ENCODE measurements around the gene FURIN.
A peak's percentile ranks its signal among the peaks of the same experiment; 100 is the strongest.

The FURIN gene

DNA sequence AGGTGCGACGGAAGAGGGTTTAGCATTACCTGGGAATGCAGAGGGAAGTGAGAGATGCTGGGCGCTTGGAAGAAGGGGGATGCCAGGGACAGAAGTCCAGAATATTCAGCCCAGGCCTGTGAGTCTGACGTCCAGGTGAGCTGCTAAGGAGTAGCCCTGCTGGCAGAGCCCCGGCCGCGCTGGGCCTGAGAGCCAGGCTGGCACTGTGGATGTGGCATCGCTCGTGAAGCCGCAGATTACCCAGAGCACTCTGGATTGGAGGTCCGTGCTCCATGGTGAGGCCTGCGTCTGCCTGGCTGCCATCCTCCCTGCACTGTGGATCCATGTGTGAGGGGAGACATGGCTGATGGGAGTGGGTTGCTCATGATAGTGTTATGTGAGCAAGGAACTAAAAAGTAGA lies 49.2 kb downstream of the FURIN start:
- H3K27me3 ChIP-seq (ENCODE audit: control insufficient read depth in 3 of 3, insufficient read depth in 3 of 3, low read depth in 1 of 3, low read length in 3 of 3): no peaks in the 10 kb centered on the region
- H3K9me3 ChIP-seq (replicated peaks in 1 of 2; ENCODE audit: control insufficient read depth in 2 of 2, insufficient read depth in 1 of 2, low read depth in 1 of 2, low read length in 2 of 2): no peaks in the 10 kb centered on the region
- H3K14ac ChIP-seq (ENCODE audit: low read length): no peak overlapping the region
- peaks cover 55 to 89% of the 10 kb centered on the region in 2 donors for H3K36me3 ChIP-seq (replicated peaks in 1 of 2; ENCODE audit: control insufficient read depth in 2 of 2, insufficient read depth in 2 of 2, low read length in 2 of 2)
- no peak overlapping the region for H3K27ac ChIP-seq (replicated peaks; ENCODE audit: low read length)
- H4K8ac ChIP-seq (ENCODE audit: low read depth, low read length): no peak overlapping the region
- no peaks in the 10 kb centered on the region for H3K4me1 ChIP-seq (ENCODE audit: control insufficient read depth in 2 of 2, insufficient read depth in 1 of 2, low read depth in 1 of 2, low read length in 2 of 2)
- no peak overlapping the region for H2BK15ac ChIP-seq (ENCODE audit: low read length)
- H3K4ac ChIP-seq (ENCODE audit: low read length): no peak overlapping the region
- H3K4me2 ChIP-seq (ENCODE audit: insufficient read depth, low read length, poor library complexity, severe bottlenecking): no peak overlapping the region
- WGBS, 2 donors (ENCODE audit: extremely low coverage in 2 of 2, insufficient read length in 2 of 2, insufficient replicate concordance in 1 of 2): no CpG with 5 or more reads among the region's 12 CpGs
- no peak for DNase-seq (ENCODE audit: low spot score)
- H2BK120ac ChIP-seq (ENCODE audit: low read depth, low read length): no peak overlapping the region
- no peak overlapping the region for H2BK5ac ChIP-seq (ENCODE audit: low read length)
- H2AFZ ChIP-seq (ENCODE audit: low read length): no peak overlapping the region
- H4K91ac ChIP-seq (ENCODE audit: low read depth, low read length, poor library complexity): no peak overlapping the region
- H3K18ac ChIP-seq (ENCODE audit: low read length): no peak overlapping the region
- H2BK12ac ChIP-seq (ENCODE audit: low read length): no peak overlapping the region
- H2AK5ac ChIP-seq (ENCODE audit: low read depth, low read length): no peak overlapping the region
- H3K4me3 ChIP-seq (ENCODE audit: low read length in 2 of 2): no peak overlapping the region
- H3K79me1 ChIP-seq (ENCODE audit: low read depth, low read length): no peaks in the 10 kb centered on the region
- H3K9ac ChIP-seq (ENCODE audit: low read depth, low read length, poor library complexity): no peak overlapping the region
- no peak overlapping the region for H3K23ac ChIP-seq (ENCODE audit: low read depth, low read length, poor library complexity)

DNA sequence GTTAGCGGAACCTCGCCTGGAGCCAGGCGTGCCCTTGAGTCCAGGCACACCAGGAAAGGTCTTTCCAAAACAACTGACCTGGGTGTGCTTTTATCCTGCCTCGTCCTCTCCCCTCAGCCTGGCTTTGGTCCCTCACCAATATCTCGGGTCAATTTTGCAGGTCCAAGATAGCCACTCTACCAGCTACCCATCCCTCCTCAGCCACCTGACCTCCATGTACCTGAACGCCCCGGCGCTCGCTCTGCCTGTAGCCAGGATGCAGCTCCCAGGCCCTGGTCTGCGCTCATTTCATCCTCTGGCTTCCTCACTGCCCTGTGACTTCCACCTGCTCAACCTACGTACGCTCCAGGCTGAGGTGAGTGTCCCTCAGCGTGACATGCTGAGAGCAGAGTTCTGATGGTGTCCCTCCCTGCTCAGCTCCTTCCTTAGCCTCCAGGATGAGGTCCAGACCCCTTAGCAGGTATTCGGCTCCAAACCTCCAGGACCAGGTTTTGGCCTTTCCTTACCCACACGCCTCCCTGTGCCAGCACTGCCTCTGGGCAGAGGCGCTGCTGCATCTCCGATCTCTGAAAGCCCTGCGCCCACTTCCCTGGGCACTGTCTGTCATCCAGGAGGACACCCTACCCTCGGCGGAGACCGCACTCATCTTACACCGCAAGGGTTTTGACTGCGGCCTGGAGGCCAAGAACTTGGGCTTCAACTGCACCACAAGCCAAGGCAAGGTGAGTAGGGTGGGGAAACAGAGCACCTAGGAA lies 49.8 kb downstream of the FURIN start:
- H3K4ac ChIP-seq (ENCODE audit: low read length): no peak overlapping the region
- H4K91ac ChIP-seq (ENCODE audit: low read depth, low read length, poor library complexity): no peak overlapping the region
- no peaks in the 10 kb centered on the region for H3K9me3 ChIP-seq (replicated peaks in 1 of 2; ENCODE audit: control insufficient read depth in 2 of 2, insufficient read depth in 1 of 2, low read depth in 1 of 2, low read length in 2 of 2)
- peak overlapping the region; percentile 34 for H3K23ac ChIP-seq (ENCODE audit: low read depth, low read length, poor library complexity)
- no peaks in the 10 kb centered on the region for H3K79me1 ChIP-seq (ENCODE audit: low read depth, low read length)
- no CpG with 5 or more reads among the region's 23 CpGs for WGBS, 2 donors (ENCODE audit: extremely low coverage in 2 of 2, insufficient read length in 2 of 2, insufficient replicate concordance in 1 of 2)
- H2BK120ac ChIP-seq (ENCODE audit: low read depth, low read length): no peak overlapping the region
- H4K8ac ChIP-seq (ENCODE audit: low read depth, low read length): no peak overlapping the region
- DNase-seq (ENCODE audit: low spot score): no peak
- no peak overlapping the region for H2BK5ac ChIP-seq (ENCODE audit: low read length)
- no peaks in the 10 kb centered on the region for H3K27me3 ChIP-seq (ENCODE audit: control insufficient read depth in 3 of 3, insufficient read depth in 3 of 3, low read depth in 1 of 3, low read length in 3 of 3)
- H3K9ac ChIP-seq (ENCODE audit: low read depth, low read length, poor library complexity): peak overlapping the region; percentile 36
- H3K18ac ChIP-seq (ENCODE audit: low read length): no peak overlapping the region
- no peak overlapping the region for H3K4me2 ChIP-seq (ENCODE audit: insufficient read depth, low read length, poor library complexity, severe bottlenecking)
- no peaks in the 10 kb centered on the region for H3K4me1 ChIP-seq (ENCODE audit: control insufficient read depth in 2 of 2, insufficient read depth in 1 of 2, low read depth in 1 of 2, low read length in 2 of 2)
- H3K14ac ChIP-seq (ENCODE audit: low read length): peak overlapping the region; percentile 76
- no peak overlapping the region for H3K27ac ChIP-seq (replicated peaks; ENCODE audit: low read length)
- H2AK5ac ChIP-seq (ENCODE audit: low read depth, low read length): no peak overlapping the region
- no peak overlapping the region for H2AFZ ChIP-seq (ENCODE audit: low read length)
- H3K4me3 ChIP-seq (ENCODE audit: low read length in 2 of 2): no peak overlapping the region
- no peak overlapping the region for H2BK15ac ChIP-seq (ENCODE audit: low read length)
- H2BK12ac ChIP-seq (ENCODE audit: low read length): no peak overlapping the region
- peaks cover 48 to 83% of the 10 kb centered on the region in 2 donors for H3K36me3 ChIP-seq (replicated peaks in 1 of 2; ENCODE audit: control insufficient read depth in 2 of 2, insufficient read depth in 2 of 2, low read length in 2 of 2)

DNA sequence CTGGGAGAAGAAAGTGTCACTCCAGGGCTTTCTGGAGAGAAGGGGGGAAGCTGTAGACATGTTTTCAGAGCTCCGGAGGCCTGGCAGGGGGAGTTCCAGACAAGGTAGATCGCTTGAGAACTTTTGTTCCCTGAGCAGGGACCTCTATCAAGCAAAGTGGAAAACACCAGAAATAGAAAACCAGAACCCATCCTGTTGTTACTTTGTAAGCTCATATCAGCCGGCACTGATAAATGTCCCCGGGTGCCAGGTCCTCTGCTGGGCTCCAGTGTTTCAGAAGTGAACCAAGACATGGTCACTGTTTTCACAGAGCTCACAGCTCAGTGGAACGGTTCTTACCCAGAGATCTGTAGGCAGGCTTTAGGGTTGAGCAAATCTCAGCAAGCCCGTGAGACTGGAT lies 50.4 kb downstream of the FURIN start:
- peaks cover 42 to 76% of the 10 kb centered on the region in 2 donors for H3K36me3 ChIP-seq (replicated peaks in 1 of 2; ENCODE audit: control insufficient read depth in 2 of 2, insufficient read depth in 2 of 2, low read length in 2 of 2)
- H3K27me3 ChIP-seq (ENCODE audit: control insufficient read depth in 3 of 3, insufficient read depth in 3 of 3, low read depth in 1 of 3, low read length in 3 of 3): no peaks in the 10 kb centered on the region
- H2BK120ac ChIP-seq (ENCODE audit: low read depth, low read length): no peak overlapping the region
- H2AFZ ChIP-seq (ENCODE audit: low read length): no peak overlapping the region
- H3K4me1 ChIP-seq (ENCODE audit: control insufficient read depth in 2 of 2, insufficient read depth in 1 of 2, low read depth in 1 of 2, low read length in 2 of 2): no peaks in the 10 kb centered on the region
- no peak overlapping the region for H3K4me2 ChIP-seq (ENCODE audit: insufficient read depth, low read length, poor library complexity, severe bottlenecking)
- H2BK5ac ChIP-seq (ENCODE audit: low read length): no peak overlapping the region
- no peak overlapping the region for H3K27ac ChIP-seq (replicated peaks; ENCODE audit: low read length)
- H4K91ac ChIP-seq (ENCODE audit: low read depth, low read length, poor library complexity): no peak overlapping the region
- WGBS, 2 donors (ENCODE audit: extremely low coverage in 2 of 2, insufficient read length in 2 of 2, insufficient replicate concordance in 1 of 2): no CpG with 5 or more reads among the region's 6 CpGs
- H2BK15ac ChIP-seq (ENCODE audit: low read length): no peak overlapping the region
- no peak overlapping the region for H3K4ac ChIP-seq (ENCODE audit: low read length)
- no peaks in the 10 kb centered on the region for H3K9me3 ChIP-seq (replicated peaks in 1 of 2; ENCODE audit: control insufficient read depth in 2 of 2, insufficient read depth in 1 of 2, low read depth in 1 of 2, low read length in 2 of 2)
- no peak overlapping the region for H2BK12ac ChIP-seq (ENCODE audit: low read length)
- no peak overlapping the region for H4K8ac ChIP-seq (ENCODE audit: low read depth, low read length)
- H3K9ac ChIP-seq (ENCODE audit: low read depth, low read length, poor library complexity): no peak overlapping the region
- H2AK5ac ChIP-seq (ENCODE audit: low read depth, low read length): no peak overlapping the region
- H3K23ac ChIP-seq (ENCODE audit: low read depth, low read length, poor library complexity): no peak overlapping the region
- H3K18ac ChIP-seq (ENCODE audit: low read length): no peak overlapping the region
- H3K14ac ChIP-seq (ENCODE audit: low read length): no peak overlapping the region
- H3K4me3 ChIP-seq (ENCODE audit: low read length in 2 of 2): no peak overlapping the region
- no peaks in the 10 kb centered on the region for H3K79me1 ChIP-seq (ENCODE audit: low read depth, low read length)
- no peak for DNase-seq (ENCODE audit: low spot score)

DNA sequence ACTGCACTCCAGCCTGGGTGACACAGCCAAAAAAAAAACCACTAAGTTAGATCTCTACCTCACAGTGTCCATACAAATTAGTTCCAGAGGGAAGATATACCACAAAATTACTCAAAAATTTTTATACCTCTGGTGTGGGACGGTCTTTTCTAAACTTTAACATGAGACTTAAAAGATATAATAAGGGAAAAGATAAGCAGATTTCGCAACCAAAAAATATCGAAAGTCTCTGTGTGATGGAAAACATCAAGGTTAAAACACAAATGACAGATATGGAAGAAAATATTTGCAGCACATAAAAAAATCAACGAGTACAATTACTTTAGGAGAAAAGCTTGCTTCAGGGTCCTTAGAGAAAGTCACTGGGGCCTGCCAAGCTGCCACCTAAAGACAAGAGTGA lies 53.5 kb downstream of the FURIN start:
- H3K4me2 ChIP-seq (ENCODE audit: insufficient read depth, low read length, poor library complexity, severe bottlenecking): no peak overlapping the region
- peaks cover 27 to 47% of the 10 kb centered on the region in 2 donors for H3K36me3 ChIP-seq (replicated peaks in 1 of 2; ENCODE audit: control insufficient read depth in 2 of 2, insufficient read depth in 2 of 2, low read length in 2 of 2)
- H3K18ac ChIP-seq (ENCODE audit: low read length): no peak overlapping the region
- no peak overlapping the region for H2AK5ac ChIP-seq (ENCODE audit: low read depth, low read length)
- H4K8ac ChIP-seq (ENCODE audit: low read depth, low read length): no peak overlapping the region
- no peak overlapping the region for H2BK120ac ChIP-seq (ENCODE audit: low read depth, low read length)
- no peak overlapping the region for H3K23ac ChIP-seq (ENCODE audit: low read depth, low read length, poor library complexity)
- no peaks in the 10 kb centered on the region for H3K27me3 ChIP-seq (ENCODE audit: control insufficient read depth in 3 of 3, insufficient read depth in 3 of 3, low read depth in 1 of 3, low read length in 3 of 3)
- no peak for DNase-seq (ENCODE audit: low spot score)
- H3K4me1 ChIP-seq (ENCODE audit: control insufficient read depth in 2 of 2, insufficient read depth in 1 of 2, low read depth in 1 of 2, low read length in 2 of 2): peaks cover 0 to 3% of the 10 kb centered on the region in 2 donors
- H3K4me3 ChIP-seq (ENCODE audit: low read length in 2 of 2): no peak overlapping the region
- no peak overlapping the region for H4K91ac ChIP-seq (ENCODE audit: low read depth, low read length, poor library complexity)
- no peak overlapping the region for H2AFZ ChIP-seq (ENCODE audit: low read length)
- H3K14ac ChIP-seq (ENCODE audit: low read length): no peak overlapping the region
- no peak overlapping the region for H3K27ac ChIP-seq (replicated peaks; ENCODE audit: low read length)
- no peaks in the 10 kb centered on the region for H3K9me3 ChIP-seq (replicated peaks in 1 of 2; ENCODE audit: control insufficient read depth in 2 of 2, insufficient read depth in 1 of 2, low read depth in 1 of 2, low read length in 2 of 2)
- H2BK12ac ChIP-seq (ENCODE audit: low read length): no peak overlapping the region
- H2BK15ac ChIP-seq (ENCODE audit: low read length): no peak overlapping the region
- no peaks in the 10 kb centered on the region for H3K79me1 ChIP-seq (ENCODE audit: low read depth, low read length)
- no peak overlapping the region for H3K4ac ChIP-seq (ENCODE audit: low read length)
- H3K9ac ChIP-seq (ENCODE audit: low read depth, low read length, poor library complexity): no peak overlapping the region
- H2BK5ac ChIP-seq (ENCODE audit: low read length): no peak overlapping the region
- no CpG with 5 or more reads among the region's 4 CpGs for WGBS, 2 donors (ENCODE audit: extremely low coverage in 2 of 2, insufficient read length in 2 of 2, insufficient replicate concordance in 1 of 2)
